Measurements from ENCODE around the gene HSD17B1.
"Not testable (repeated sequence)": the region's sequence is repeated elsewhere in the genome, so short reads cannot be mapped to it uniquely, and the experiment has no call there.

Gene HSD17B1

DNA sequence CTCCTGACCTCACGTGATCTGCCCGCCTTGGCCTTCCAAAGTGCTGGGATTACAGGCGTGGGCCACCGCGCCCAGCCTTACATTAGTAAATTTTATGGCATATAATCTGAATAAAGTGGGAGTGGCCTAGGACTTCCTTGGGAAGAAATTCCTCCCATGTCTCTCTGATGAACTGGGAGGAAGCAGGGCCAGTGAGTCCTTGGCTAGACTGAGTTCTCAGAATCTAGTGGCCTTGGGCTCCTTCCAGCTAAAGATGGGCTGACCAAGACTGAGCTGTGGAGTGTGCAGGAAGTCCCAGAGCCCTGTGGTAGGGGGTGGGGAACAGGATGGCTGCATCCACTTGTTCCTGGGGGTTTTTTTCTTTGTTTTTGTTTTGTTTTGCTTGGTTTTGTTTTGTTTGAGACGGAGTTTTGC lies 26.7 kb upstream of the HSD17B1 start:
- no peak for DNase-seq

DNA sequence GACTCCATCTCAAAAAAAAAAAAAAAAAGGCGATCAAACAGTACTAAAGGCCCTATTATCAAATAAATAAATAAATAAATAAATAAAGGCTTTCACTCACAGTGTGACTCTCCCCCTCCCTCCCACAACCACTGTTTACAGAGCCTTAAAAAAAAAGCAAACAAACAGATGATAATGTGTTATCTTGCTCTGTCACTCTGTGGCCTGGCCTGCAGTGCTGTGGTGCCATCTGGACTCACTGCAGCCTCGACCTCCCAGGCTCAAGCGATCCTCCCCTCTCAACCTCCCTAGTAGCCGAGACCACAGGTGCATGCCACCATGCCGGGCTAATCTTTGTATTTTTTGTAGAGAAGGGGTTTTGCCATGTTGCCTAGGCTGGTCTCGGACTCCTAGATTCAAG lies 24.8 kb upstream of the HSD17B1 start:
- DNase-seq: no peak

DNA sequence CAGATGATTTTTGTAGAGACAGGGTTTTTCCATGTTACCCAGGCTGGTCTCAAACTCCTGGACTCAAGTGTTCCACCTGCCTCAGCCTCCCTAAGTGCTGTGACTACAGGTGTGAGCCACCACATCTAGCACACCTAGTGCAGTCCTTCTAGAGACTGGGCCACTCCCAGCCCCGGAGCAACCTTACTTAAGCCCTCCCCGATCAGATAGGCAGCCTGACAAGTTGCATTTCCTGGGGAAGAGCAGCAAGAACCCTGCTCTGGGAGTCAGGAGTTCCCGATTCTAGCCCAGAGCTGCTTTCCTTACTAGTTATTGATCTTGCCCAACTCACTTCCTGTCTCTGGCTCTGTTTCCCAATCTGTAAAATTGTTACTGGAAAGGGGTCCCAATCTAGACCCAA lies 23.7 kb upstream of the HSD17B1 start:
- no peak for DNase-seq

GRCh38 chr17:42530952-42531454 lies 21.7 kb upstream of the HSD17B1 start:
- DNase-seq: peak; percentile 52

GRCh38 chr17:42531455-42532354 lies 21.0 kb upstream of the HSD17B1 start:
- DNase-seq: peak; percentile 72

- DNase-seq: peak; percentile 48
These were observed 17.3 kb upstream of the HSD17B1 start for GRCh38 chr17:42535155-42536047.

GRCh38 chr17:42536048-42536371 lies 16.7 kb upstream of the HSD17B1 start, which contains the start of gene NAGLU:
TSS of gene NAGLU (plus strand) at chr17:42536241. CDS start at chr17:42536273, 32 bp downstream.
- DNase-seq: peak; percentile 97

GRCh38 chr17:42536372-42537155 lies 16.2 kb upstream of the HSD17B1 start:
- peak; percentile 91 for DNase-seq

DNA sequence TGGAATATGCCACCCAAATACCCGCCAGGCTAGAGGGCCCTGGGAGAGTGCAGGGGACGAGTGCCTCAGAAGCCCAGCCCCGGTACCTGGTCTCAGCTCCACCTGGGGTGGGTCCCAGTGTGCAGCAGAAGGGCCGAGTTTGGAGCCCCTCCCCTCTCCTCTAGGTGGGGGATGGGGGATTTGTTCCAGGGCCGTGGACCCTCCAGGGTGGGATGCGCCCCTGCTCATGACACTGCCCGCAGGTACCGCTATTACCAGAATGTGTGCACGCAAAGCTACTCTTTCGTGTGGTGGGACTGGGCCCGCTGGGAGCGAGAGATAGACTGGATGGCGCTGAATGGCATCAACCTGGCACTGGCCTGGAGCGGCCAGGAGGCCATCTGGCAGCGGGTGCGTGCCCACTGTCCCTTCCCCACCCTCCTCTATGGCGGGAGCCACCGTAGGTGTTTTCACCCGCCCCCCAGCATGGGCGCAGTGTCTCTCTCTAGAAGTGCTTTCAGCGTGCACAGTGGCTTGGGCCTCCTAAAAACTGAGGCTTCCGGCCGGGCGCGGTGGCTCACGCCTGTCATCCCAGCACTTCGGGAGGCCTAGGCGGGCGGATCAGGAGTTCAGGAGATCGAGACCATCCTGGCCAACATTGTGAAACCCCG lies 15.4 kb upstream of the HSD17B1 start:
- no peak for DNase-seq

DNA sequence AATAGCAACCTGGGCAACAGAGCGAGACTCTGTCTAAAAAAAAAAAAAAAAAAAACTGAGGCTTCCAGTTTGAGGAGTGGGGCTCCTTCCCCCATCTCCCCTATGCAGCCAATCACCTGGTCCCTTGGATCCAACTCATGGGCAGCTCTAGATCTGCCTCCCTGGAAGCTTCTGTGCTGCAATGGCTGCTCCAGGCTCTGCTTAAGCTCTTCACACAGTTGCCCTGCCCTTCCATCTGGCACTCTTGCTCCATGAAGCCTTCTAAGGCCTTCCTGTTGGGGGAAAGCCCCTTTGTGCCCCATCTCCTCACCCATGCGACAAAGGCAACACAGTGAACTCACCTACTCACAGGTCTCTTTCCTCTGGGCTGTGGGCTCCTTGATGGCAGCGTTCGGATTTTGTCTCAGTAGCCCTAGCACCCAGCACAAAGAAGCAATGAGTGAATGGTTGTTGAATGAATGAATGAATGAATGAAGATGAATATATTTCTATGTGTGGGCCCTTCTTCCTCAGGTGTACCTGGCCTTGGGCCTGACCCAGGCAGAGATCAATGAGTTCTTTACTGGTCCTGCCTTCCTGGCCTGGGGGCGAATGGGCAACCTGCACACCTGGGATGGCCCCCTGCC lies 14.8 kb upstream of the HSD17B1 start:
- peak; percentile 78 for DNase-seq

- no peak for DNase-seq
These were observed 14.2 kb upstream of the HSD17B1 start for GRCh38 chr17:42538482-42538881.

DNA sequence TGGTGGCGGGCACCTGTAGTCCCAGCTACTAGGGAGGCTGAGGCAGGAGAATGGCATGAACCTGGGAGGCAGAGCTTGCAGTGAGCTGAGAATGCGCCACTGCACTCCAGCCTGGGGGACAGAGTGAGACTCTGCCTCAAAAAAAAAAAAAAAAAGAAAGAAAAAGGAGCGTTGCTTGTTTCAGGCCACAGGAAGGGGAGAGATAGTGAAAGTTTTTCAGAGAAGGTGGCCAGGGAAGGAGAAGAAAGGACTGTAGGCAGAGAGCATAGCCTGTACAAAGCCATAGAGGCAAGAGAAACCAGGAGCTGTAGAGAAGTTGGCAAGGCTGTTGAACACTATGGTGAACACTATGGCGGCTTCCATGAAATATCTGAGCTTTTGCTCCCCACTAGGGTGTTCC lies 12.2 kb upstream of the HSD17B1 start:
- DNase-seq: not testable (repeated sequence)

GRCh38 chr17:42541041-42541833 lies 11.5 kb upstream of the HSD17B1 start:
- no peak for DNase-seq

GRCh38 chr17:42543190-42544079 lies 9.3 kb upstream of the HSD17B1 start:
- DNase-seq: no peak

- no peak for DNase-seq
These were observed 7.8 kb upstream of the HSD17B1 start for GRCh38 chr17:42544874-42545283.

GRCh38 chr17:42545755-42546505 lies 6.8 kb upstream of the HSD17B1 start:
- DNase-seq: not testable (repeated sequence)

DNA sequence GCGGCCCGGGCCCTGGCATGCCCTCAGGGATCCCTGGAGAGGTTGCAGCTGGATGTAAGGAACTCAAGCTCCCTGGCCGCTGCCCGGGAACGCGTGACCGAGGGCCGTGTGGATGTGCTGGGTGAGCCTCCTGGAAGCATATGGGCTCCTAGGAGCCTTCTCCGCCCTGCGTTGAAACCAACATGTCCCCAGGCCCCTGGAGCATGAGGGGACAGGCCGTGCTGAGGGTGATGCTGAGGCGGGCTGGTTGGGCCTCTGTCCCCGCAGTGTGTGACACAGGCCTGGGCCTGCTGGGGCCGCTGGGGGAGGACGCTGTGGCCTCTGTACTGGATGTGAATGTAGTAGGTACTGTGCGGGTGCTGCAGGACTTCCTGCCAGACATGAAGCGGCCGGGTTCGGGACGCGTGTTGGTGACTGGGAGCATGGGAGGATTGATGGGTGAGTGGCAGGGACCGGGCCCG lies 5.7 kb upstream of the HSD17B1 start:
- no peak for DNase-seq

DNA sequence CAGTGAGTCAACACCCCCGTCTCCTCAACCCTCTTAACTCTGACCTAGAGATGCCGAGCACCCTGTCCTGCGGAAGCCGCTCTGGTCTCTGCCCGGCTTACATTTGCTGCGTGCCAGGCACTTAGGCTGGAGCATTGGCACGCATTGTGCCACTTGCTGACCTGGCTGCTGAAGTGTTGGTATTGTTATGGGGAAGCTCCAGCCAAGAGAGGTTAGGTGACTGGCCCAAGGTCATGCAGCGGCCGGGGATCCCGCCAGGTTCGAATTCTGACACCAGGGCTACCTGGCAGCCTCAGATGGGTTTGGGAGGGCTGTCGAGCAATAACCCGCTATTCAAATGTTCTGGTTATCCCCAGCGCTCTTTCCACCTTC lies 5.0 kb upstream of the HSD17B1 start:
- DNase-seq: no peak
